HG03108 (cell line): ENCODE data around the gene TNFRSF18.

Experiments used
- ATAC-seq: cut with Tn5 transposase; IDR thresholded peaks from one replicate; pipeline ENCODE4 v1.9.1; 2021; ENCODE audit warnings: moderate library complexity; ENCODE audit not compliant: unreplicated experiment

Gene TNFRSF18

GRCh38 chr1:1228596-1229321, 22.4 kb upstream of the TNFRSF18 start:
- no peak for ATAC-seq

GRCh38 chr1:1228187-1228586, 21.8 kb upstream of the TNFRSF18 start:
- no peak for ATAC-seq

GRCh38 chr1:1227386-1227785, 21.0 kb upstream of the TNFRSF18 start:
- ATAC-seq = no peak

- ATAC-seq = no peak
Observed at GRCh38 chr1:1226566-1227362, 20.4 kb upstream of the TNFRSF18 start.

- ATAC-seq = no peak
Observed at GRCh38 chr1:1225913-1226312, 19.5 kb upstream of the TNFRSF18 start.

GRCh38 chr1:1225238-1225845, 18.9 kb upstream of the TNFRSF18 start:
- no peak for ATAC-seq

GRCh38 chr1:1223891-1224290, 17.5 kb upstream of the TNFRSF18 start:
- no peak for ATAC-seq

GRCh38 chr1:1223321-1223720, 16.9 kb upstream of the TNFRSF18 start:
- ATAC-seq = no peak

- ATAC-seq = no peak
Observed at GRCh38 chr1:1222575-1223225, 16.3 kb upstream of the TNFRSF18 start.

GRCh38 chr1:1221887-1222574, 15.6 kb upstream of the TNFRSF18 start:
- ATAC-seq = no peak

- no peak for ATAC-seq
Observed at GRCh38 chr1:1220197-1220596, 13.8 kb upstream of the TNFRSF18 start.

GRCh38 chr1:1219341-1219740, 12.9 kb upstream of the TNFRSF18 start:
- no peak for ATAC-seq

- ATAC-seq = no peak
Observed at GRCh38 chr1:1218524-1219200, 12.3 kb upstream of the TNFRSF18 start.

GRCh38 chr1:1217621-1218523, 11.5 kb upstream of the TNFRSF18 start:
- ATAC-seq = no peak

- no peak for ATAC-seq
Observed at GRCh38 chr1:1216770-1217620, 10.6 kb upstream of the TNFRSF18 start.

- ATAC-seq = no peak
Observed at GRCh38 chr1:1215881-1216605, 9.7 kb upstream of the TNFRSF18 start.

GRCh38 chr1:1215080-1215676, 8.8 kb upstream of the TNFRSF18 start:
- ATAC-seq = no peak
